Loucy (cell line): ENCODE data around the gene COQ5.

Source experiments
- H2AFZ ChIP-seq: fragments of 200-600 bp; sonication (generic); 2 replicates; pipeline ENCODE4 v1.6.0; 2016; ENCODE audit warnings: antibody characterized with exemption, mild to moderate bottlenecking, low read length, moderate library complexity
- H3F3A ChIP-seq: fragments of 200-600 bp; 2 replicates; pipeline ENCODE4 v1.6.0; 2016; ENCODE audit warnings: antibody characterized with exemption, low read depth, mild to moderate bottlenecking
- H3K27me3 ChIP-seq: fragments of 200-600 bp; sonication (generic); 2 replicates; pipeline ENCODE4 v1.6.1; 2014; ENCODE audit warnings: low read length, mild to moderate bottlenecking; ENCODE audit not compliant: insufficient read depth, poor library complexity, severe bottlenecking
- H3K36me3 ChIP-seq: fragments of 200-600 bp; sonication (generic); 2 replicates; pipeline ENCODE4 v1.6.1; 2016; ENCODE audit warnings: low read length; ENCODE audit not compliant: insufficient read depth
- H3K4me1 ChIP-seq: fragments of 200-600 bp; sonication (generic); 2 replicates; pipeline ENCODE4 v1.5.1; 2014; ENCODE audit warnings: low read length, mild to moderate bottlenecking; ENCODE audit not compliant: insufficient read depth, poor library complexity, severe bottlenecking
- H3K4me2 ChIP-seq: fragments of 200-600 bp; sonication (generic); 2 replicates; pipeline ENCODE4 v1.6.0; 2014; ENCODE audit warnings: antibody characterized with exemption, low read length, low read depth, mild to moderate bottlenecking; ENCODE audit not compliant: poor library complexity, severe bottlenecking
- H3K4me3 ChIP-seq: fragments of 200-600 bp; sonication (generic); 2 replicates; pipeline ENCODE4 v1.5.1; 2014; ENCODE audit warnings: low read length, mild to moderate bottlenecking, mixed read lengths; ENCODE audit not compliant: poor library complexity, severe bottlenecking
- H3K79me2 ChIP-seq: fragments of 200-600 bp; sonication (generic); 2 replicates; pipeline ENCODE4 v1.6.1; 2014; ENCODE audit warnings: low read length; ENCODE audit not compliant: insufficient read depth
- H3K9ac ChIP-seq: fragments of 200-600 bp; sonication (generic); 2 replicates; pipeline ENCODE4 v1.6.0; 2014; ENCODE audit warnings: mild to moderate bottlenecking, low read depth, low read length, moderate library complexity; ENCODE audit not compliant: poor library complexity, severe bottlenecking
- H3K9me2 ChIP-seq: fragments of 200-600 bp; sonication (generic); replicated peaks from 2 replicates; pipeline ENCODE4 v1.6.1; 2016; ENCODE audit warnings: low read depth, low read length, mixed read lengths
- H3K9me3 ChIP-seq: fragments of 200-600 bp; sonication (generic); 2 replicates; pipeline ENCODE4 v1.6.1; 2014; ENCODE audit warnings: mild to moderate bottlenecking, antibody characterized with exemption, low read length, low read depth; ENCODE audit not compliant: insufficient read depth
- H4K20me1 ChIP-seq: fragments of 200-600 bp; sonication (generic); 2 replicates; pipeline ENCODE4 v1.6.0; 2014; ENCODE audit warnings: antibody characterized with exemption, low read length, mild to moderate bottlenecking; ENCODE audit not compliant: insufficient read depth, poor library complexity, severe bottlenecking
- EZH2phosphoT487 ChIP-seq: fragments of 200-600 bp; IDR thresholded peaks from 2 replicates; pipeline ENCODE4 v1.6.1; 2018; ENCODE audit warnings: antibody characterized with exemption, mild to moderate bottlenecking, moderate library complexity, borderline replicate concordance
- TF ChIP-seq, protein P1 (sequence below): fragments of 200-600 bp; sonication (generic); conservative IDR thresholded peaks from 2 replicates; pipeline ENCODE4 v1.5.1; 2014; ENCODE audit warnings: mild to moderate bottlenecking, antibody characterized with exemption, low read length

Gene COQ5

DNA sequence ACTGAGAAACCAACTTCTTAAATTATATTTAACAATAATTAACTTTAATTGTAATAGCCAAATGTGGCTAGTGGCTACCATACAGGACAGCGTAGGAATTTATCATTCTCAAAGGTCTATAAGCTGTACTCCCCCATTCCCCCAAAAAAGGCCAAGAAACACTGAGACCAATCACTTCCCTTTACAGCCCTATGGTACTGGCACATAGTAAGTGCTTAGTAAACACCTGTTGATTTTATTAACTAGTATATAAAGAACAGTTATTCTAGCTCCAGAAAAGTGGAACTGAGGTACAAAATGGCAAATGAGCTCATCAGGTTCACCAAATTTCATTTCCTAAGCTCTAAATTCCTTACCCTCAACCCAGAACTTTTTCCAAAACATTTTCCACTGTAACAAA lies 53.3 kb downstream of the COQ5 start:
- no peaks in the 10 kb centered on the region; the same call in 1 of the 2 replicates for H3F3A ChIP-seq
- H4K20me1 ChIP-seq: peaks cover 4% of the 10 kb centered on the region
- H3K79me2 ChIP-seq: peaks cover 19% of the 10 kb centered on the region
- no peak overlapping the region for H3K4me3 ChIP-seq
- H3K27me3 ChIP-seq: no peaks in the 10 kb centered on the region
- no peaks in the 10 kb centered on the region for H3K9me2 ChIP-seq
- no peaks in the 10 kb centered on the region for H3K36me3 ChIP-seq
- H3K4me2 ChIP-seq: no peak overlapping the region
- H3K9ac ChIP-seq: peak overlapping the region; percentile 14
- peaks cover 51% of the 10 kb centered on the region for H3K4me1 ChIP-seq
- H2AFZ ChIP-seq: peak overlapping the region; percentile 0; the same call in 1 of the 2 replicates
- no peak for TF ChIP-seq EZH2phosphoT487
- TF ChIP-seq, protein P1, sequence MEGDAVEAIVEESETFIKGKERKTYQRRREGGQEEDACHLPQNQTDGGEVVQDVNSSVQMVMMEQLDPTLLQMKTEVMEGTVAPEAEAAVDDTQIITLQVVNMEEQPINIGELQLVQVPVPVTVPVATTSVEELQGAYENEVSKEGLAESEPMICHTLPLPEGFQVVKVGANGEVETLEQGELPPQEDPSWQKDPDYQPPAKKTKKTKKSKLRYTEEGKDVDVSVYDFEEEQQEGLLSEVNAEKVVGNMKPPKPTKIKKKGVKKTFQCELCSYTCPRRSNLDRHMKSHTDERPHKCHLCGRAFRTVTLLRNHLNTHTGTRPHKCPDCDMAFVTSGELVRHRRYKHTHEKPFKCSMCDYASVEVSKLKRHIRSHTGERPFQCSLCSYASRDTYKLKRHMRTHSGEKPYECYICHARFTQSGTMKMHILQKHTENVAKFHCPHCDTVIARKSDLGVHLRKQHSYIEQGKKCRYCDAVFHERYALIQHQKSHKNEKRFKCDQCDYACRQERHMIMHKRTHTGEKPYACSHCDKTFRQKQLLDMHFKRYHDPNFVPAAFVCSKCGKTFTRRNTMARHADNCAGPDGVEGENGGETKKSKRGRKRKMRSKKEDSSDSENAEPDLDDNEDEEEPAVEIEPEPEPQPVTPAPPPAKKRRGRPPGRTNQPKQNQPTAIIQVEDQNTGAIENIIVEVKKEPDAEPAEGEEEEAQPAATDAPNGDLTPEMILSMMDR: no peak
- no peaks in the 10 kb centered on the region for H3K9me3 ChIP-seq

DNA sequence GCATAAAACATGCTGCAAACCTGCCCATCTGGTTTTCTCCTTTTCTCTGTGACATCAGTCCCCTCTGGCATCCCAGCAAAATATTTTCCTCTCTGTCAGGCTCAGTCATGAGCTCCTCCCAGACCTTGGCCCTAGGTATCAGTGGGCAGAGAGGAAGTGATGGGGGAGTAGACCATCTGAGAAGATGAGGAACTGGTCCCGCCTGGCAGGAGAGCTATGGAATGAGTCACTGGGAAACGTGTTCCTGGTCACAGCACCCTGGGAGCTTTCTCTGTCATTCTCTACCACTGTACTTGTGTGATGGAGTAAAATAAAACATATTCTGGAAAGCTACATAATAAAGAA lies 54.4 kb downstream of the COQ5 start:
- H3K4me2 ChIP-seq: peak overlapping the region; percentile 27
- H3K9me3 ChIP-seq: no peaks in the 10 kb centered on the region
- H4K20me1 ChIP-seq: peaks cover 4% of the 10 kb centered on the region
- no peaks in the 10 kb centered on the region for H3K9me2 ChIP-seq
- H2AFZ ChIP-seq: no peak overlapping the region
- peaks cover 49% of the 10 kb centered on the region for H3K4me1 ChIP-seq
- peaks cover 27% of the 10 kb centered on the region for H3K79me2 ChIP-seq
- no peaks in the 10 kb centered on the region for H3K36me3 ChIP-seq
- no peak overlapping the region for H3K4me3 ChIP-seq
- no peaks in the 10 kb centered on the region for H3K27me3 ChIP-seq
- peak overlapping the region; percentile 5 for H3K9ac ChIP-seq
- TF ChIP-seq, protein P1: no peak
- no peak for TF ChIP-seq EZH2phosphoT487
- H3F3A ChIP-seq: no peaks in the 10 kb centered on the region; the same call in 1 of the 2 replicates

DNA sequence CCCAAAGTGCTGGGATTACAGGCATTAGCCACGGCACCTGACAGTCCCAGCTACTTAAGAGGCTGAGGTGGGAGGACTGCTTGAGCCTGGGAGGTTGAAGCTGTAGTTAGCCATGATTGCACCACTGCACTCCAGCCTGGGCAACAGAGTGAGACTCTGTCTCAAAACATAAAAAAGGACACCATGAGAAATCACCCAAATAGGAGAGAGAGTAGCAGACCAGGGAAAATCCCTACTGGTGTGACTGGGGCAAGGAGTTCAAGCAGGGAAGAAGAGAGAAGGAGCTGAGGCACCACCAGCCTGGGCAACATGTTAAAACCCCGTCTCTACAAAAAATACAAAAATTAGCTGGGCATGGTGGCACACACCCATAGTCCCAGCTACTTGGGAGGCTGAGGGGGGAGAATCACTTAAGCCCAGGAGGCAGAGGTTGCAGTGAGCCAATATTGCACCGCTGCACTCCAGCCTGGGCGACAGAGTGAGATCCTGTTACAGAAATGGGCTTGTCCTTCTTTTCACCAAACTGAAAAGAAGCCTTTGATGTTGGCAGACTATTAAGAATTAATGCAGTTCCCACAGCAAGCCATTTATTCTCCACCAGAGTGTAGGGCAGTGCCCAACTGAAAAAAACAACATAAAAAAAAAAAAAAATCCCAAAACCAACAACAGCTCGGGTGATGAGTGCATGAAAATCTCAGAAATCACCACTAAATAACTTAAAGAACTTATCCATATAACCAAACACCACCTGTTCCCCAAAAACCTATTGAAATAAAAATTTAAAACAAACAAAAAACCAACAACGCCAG lies 54.9 kb downstream of the COQ5 start:
- Histone ChIP-seq H3K79me2 (peaks cover 28% of the 10 kb centered on the region), H3K36me3 (no peaks in the 10 kb centered on the region), H3F3A (no peaks in the 10 kb centered on the region; the same call in 1 of the 2 replicates), H3K9ac (peak overlapping the region; percentile 5), H3K27me3 (no peaks in the 10 kb centered on the region), H3K9me2 (no peaks in the 10 kb centered on the region), H3K4me2 (peak overlapping the region; percentile 27), H2AFZ (no peak overlapping the region), H3K9me3 (no peaks in the 10 kb centered on the region), H3K4me3 (no peak overlapping the region), H4K20me1 (peaks cover 4% of the 10 kb centered on the region), H3K4me1 (peaks cover 48% of the 10 kb centered on the region)
- TF ChIP-seq EZH2phosphoT487: no peak
- TF ChIP-seq, protein P1: no peak
